Peyer's patch (tissue), 4 donors: ENCODE measurements around the gene CUL2.

Source experiments
- CTCF ChIP-seq, 6 experiments: fragments of 450-650 bp in 4 of 6; fragments of 200-600 bp in 2 of 6; sonication (generic) in 1 of 6; IDR thresholded peaks; one replicate each; pipeline ENCODE4 v1.5.1; 2017 to 2019; ENCODE audit warnings: antibody characterized with exemption in 6 of 6, mild to moderate bottlenecking in 3 of 6, moderate library complexity in 1 of 6
- POLR2A ChIP-seq, 2 donors: fragments of 450-650 bp; IDR thresholded peaks; one replicate each; pipeline ENCODE4 v1.5.1; 2017; ENCODE audit warnings: antibody characterized with exemption in 2 of 2, mild to moderate bottlenecking in 2 of 2, moderate library complexity in 2 of 2

DNA sequence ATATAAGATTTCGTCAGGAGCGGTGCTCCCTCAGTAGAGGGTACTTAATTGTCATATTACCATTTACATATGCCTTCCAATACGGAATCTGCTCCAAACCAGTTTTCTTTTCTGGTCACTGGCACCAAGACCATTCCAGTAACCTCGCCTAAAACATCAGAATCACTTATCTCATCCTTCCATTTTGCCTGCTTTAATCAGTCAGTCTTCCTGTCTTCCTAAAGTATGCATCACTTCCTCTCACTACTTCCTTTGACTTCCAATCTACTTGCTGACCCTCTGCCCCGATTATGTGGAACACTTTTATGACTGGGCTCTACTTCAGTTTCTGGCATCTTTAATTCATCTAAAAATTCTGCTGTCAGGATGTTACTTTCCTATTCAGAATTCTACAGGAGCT lies 33.5 kb downstream of the CUL2 start:
- TF ChIP-seq CTCF (IDR thresholded peaks at IDR 0.05) (no peak), POLR2A (IDR thresholded peaks at IDR 0.05) (no peak)
